ENCODE data around the gene MARS1. TPM values are rescaled to one million over a fixed set of nuclear protein-coding genes. Genes with fewer than 3 reads are reported as not detected.
"Not testable (repeated sequence)": the region's sequence is repeated elsewhere in the genome, so short reads cannot be mapped to it uniquely, and the experiment has no call there.

MARS1 gene
- total RNA-seq, 4 donors from 2014 or later = 29.1 to 160 (median 76.8) TPM

DNA sequence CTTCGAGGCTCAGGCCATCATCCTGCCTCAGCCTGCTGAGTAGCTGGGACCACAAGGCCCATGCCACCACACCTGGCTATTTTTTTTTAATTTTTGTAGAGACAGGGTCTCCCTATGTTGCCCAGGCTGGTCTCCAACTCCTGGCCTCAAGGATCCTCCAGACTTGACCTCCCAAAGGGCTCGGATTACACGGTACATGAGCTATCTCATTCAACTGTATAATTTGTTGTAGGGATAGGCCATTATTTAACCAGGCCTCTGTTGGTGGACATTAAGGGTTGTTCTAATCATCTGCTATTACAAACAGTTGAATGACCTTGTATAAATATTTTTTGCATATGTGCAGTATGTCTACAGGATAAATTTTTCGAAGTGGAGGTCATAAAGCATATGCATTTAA lies 71.0 kb downstream of the MARS1 start:
- H3K4me3 ChIP-seq = no peak overlapping the region
- TF ChIP-seq, protein P1, sequence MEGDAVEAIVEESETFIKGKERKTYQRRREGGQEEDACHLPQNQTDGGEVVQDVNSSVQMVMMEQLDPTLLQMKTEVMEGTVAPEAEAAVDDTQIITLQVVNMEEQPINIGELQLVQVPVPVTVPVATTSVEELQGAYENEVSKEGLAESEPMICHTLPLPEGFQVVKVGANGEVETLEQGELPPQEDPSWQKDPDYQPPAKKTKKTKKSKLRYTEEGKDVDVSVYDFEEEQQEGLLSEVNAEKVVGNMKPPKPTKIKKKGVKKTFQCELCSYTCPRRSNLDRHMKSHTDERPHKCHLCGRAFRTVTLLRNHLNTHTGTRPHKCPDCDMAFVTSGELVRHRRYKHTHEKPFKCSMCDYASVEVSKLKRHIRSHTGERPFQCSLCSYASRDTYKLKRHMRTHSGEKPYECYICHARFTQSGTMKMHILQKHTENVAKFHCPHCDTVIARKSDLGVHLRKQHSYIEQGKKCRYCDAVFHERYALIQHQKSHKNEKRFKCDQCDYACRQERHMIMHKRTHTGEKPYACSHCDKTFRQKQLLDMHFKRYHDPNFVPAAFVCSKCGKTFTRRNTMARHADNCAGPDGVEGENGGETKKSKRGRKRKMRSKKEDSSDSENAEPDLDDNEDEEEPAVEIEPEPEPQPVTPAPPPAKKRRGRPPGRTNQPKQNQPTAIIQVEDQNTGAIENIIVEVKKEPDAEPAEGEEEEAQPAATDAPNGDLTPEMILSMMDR (IDR thresholded peaks at IDR 0.05) = no peak
- TF ChIP-seq POLR2A (IDR thresholded peaks at IDR 0.05) = no peak
- intact Hi-C loops (cut with DNase I; ENCODE audit: low total_unique reads) = no loop called here

DNA sequence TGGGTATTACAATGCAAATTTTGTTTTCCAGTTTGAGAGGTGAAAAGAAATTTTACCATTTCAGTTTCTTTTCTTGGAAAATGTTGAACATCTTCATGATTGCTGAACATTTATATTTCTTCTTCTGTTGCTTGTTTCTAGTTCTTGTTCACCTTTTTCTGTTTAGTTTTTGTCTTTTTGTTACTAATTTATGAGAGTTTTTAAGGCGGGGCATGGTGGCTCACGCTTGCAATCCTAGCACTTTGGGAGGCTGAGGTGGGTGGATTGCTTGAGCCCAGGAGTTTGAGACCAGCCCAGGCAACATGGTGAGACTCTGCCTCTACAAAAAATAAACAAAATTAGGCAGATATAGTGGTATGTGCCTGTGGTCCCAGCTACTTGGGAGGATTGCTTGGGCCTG lies 72.6 kb downstream of the MARS1 start:
- Histone ChIP-seq H3K27me3 (no peaks in the 10 kb centered on the region), H3K36me3 (no peaks in the 10 kb centered on the region), H3K9me3 (no peaks in the 10 kb centered on the region), H3K4me3 (no peak overlapping the region), H3K27ac (no peak overlapping the region), H3K4me1 (no peaks in the 10 kb centered on the region)
- no peak for DNase-seq
- intact Hi-C loops (cut with DNase I; ENCODE audit: low total_unique reads) = no loop called here
- TF ChIP-seq POLR2A (IDR thresholded peaks at IDR 0.05) = no peak
- TF ChIP-seq, protein P1 (IDR thresholded peaks at IDR 0.05) = no peak

More for the DNA sequence above, 71.0 kb downstream of the MARS1 start:
- no peaks in the 10 kb centered on the region for H3K36me3 ChIP-seq
- no peaks in the 10 kb centered on the region for H3K9me3 ChIP-seq
- no peak overlapping the region for H3K27ac ChIP-seq
- H3K4me1 ChIP-seq = no peaks in the 10 kb centered on the region
- DNase-seq = no peak
- no peaks in the 10 kb centered on the region for H3K27me3 ChIP-seq

DNA sequence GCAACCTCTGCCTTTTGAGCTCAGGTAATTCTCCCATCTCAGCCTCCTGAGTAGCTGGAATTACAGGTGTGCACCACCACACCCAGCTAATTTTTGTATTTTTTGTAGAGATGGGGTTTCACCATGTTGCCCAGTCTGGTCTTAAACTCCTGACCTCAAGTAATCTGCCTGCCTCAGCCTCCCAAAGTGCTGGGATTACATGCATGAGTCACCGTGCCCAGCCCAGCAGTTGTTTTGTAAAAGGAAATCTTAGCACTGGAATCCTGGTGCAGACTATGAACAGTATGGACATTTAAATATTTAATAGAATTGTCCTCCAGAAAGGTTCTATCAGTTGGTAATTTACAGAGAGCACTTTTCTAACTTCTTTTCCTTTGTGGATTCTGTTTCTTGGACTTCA lies 73.2 kb downstream of the MARS1 start:
- H3K27me3 ChIP-seq; DNase-seq; H3K27ac ChIP-seq; H3K4me1 ChIP-seq; H3K4me3 ChIP-seq; H3K36me3 ChIP-seq; intact Hi-C loops (cut with DNase I; ENCODE audit: low total_unique reads); H3K9me3 ChIP-seq: not testable (repeated sequence)

DNA sequence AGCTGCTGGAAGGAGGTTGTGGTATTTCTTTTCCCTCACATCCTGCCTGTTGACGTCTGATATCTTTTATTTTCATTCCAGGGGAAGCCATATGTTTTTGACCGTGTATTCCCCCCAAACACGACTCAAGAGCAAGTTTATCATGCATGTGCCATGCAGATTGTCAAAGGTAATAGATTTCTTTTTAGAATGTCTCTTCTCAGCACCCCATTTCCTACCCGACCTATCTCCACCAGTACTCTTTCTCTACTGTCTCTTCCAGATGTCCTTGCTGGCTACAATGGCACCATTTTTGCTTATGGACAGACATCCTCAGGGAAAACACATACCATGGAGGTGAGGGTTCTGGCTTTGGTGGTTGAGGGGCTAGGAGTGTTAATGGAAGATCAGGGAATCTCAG lies 75.5 kb downstream of the MARS1 start:
- Histone ChIP-seq H3K4me3 (no peak overlapping the region), H3K4me1 (no peaks in the 10 kb centered on the region)
- intact Hi-C loops (cut with DNase I; ENCODE audit: low total_unique reads) = no loop called here

DNA sequence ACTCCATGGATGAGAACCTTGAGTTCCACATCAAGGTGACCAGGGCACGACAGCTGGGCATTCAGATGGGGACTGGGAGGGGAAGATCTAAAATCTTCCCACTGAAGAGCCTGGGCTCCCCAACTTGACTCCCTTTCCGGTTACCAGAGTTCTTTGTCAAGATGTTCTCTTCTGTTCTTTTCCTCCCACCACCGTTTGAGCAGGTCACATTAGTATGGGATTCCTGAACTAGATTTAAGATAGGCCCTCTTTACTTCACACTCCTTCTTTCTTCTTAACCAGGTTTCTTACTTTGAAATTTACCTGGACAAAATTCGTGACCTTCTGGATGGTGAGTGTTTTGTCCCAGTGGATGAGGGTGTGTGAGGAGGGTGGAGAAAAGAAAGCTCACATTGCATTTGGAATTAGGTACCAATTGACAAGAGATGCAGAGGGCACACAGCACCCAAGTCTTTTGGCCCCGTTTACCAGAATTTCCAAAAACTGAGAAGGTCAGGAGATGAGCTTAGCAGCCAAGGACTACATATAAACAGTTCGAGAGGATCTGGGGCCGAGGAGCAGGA lies 76.4 kb downstream of the MARS1 start:
- TF ChIP-seq, protein P1 (IDR thresholded peaks at IDR 0.05) = no peak
- no peak for TF ChIP-seq POLR2A (IDR thresholded peaks at IDR 0.05)
- Histone ChIP-seq H3K4me3 (no peak overlapping the region), H3K4me1 (no peaks in the 10 kb centered on the region), H3K27ac (no peak overlapping the region), H3K9me3 (no peaks in the 10 kb centered on the region), H3K36me3 (no peaks in the 10 kb centered on the region), H3K27me3 (no peaks in the 10 kb centered on the region)
- intact Hi-C loops (cut with DNase I; ENCODE audit: low total_unique reads) = no loop called here
- no peak for DNase-seq

More for the DNA sequence above, 75.5 kb downstream of the MARS1 start:
- Histone ChIP-seq H3K27ac (no peak overlapping the region), H3K9me3 (no peaks in the 10 kb centered on the region), H3K27me3 (no peaks in the 10 kb centered on the region), H3K36me3 (no peaks in the 10 kb centered on the region)
- TF ChIP-seq, protein P1 (IDR thresholded peaks at IDR 0.05) = no peak
- TF ChIP-seq POLR2A (IDR thresholded peaks at IDR 0.05) = no peak
- no peak for DNase-seq

MicroRNAs within 50 kb of the gene (microRNA counts, 767-probe panel; counts per million panel counts)
- 0 counts per million in 2 donors for microRNA hsa-miR-616-3p

Small RNAs within 50 kb of the gene (microRNA-seq; reads per million reads assigned to microRNA genes)
- gene MIR616 (ENCODE audit: borderline microRNAs expressed, borderline replicate concordance) = not detected
- not detected for gene MIR6758 (ENCODE audit: borderline microRNAs expressed, borderline replicate concordance)

Small RNAs within 50 kb of the gene (small RNA-seq; reads per million reads assigned to genes)
- gene MIR616 = not detected

Other genes with a start within 250 kb of the MARS1 start
- gene STAC3, start 236.9 kb upstream of the MARS1 start, total RNA-seq = 1 to 10 TPM in 2 of 4 donors, not detected in 2; 1.0 to 2.8 TPM
- 10 to 100 TPM in 3 of 4 donors, 1 to 10 TPM in 1; 9.4 to 89.0 (median 34.2) TPM for gene R3HDM2, start 57.0 kb upstream of the MARS1 start, total RNA-seq
- gene INHBC, start 53.3 kb upstream of the MARS1 start, total RNA-seq = not detected
- not detected for gene INHBE, start 32.8 kb upstream of the MARS1 start, total RNA-seq
- gene GLI1, start 28.3 kb upstream of the MARS1 start, total RNA-seq = 1 to 10 TPM in 2 of 4 donors, not detected in 2; 6.1 to 6.6 TPM
- 1 to 10 TPM; 1.5 to 8.1 (median 3.3) TPM for gene ARHGAP9, start 8.2 kb upstream of the MARS1 start, total RNA-seq
- 10 to 100 TPM in 2 of 4 donors, 1 to 10 TPM in 2; 2.3 to 28.2 (median 9.8) TPM for gene DDIT3, start 32.4 kb downstream of the MARS1 start, total RNA-seq
- 100 to 1,000 TPM in 1 of 4 donors, 10 to 100 TPM in 3; 14.9 to 138 (median 17.1) TPM for gene MBD6, start 34.8 kb downstream of the MARS1 start, total RNA-seq
- 100 to 1,000 TPM; 117 to 175 (median 126) TPM for gene DCTN2, start 59.1 kb downstream of the MARS1 start, total RNA-seq
- gene KIF5A, start 62.0 kb downstream of the MARS1 start, total RNA-seq = 1 to 10 TPM in 3 of 4 donors, under 1 TPM in 1; 0.59 to 5.1 (median 1.9) TPM
- 10 to 100 TPM in 3 of 4 donors, 1 to 10 TPM in 1; 2.6 to 29.3 (median 18.8) TPM for gene PIP4K2C, start 103.1 kb downstream of the MARS1 start, total RNA-seq
- gene DTX3, start 116.8 kb downstream of the MARS1 start, total RNA-seq = 10 to 100 TPM; 17.6 to 82.5 (median 40.9) TPM
- 100 to 1,000 TPM in 1 of 4 donors, 10 to 100 TPM in 3; 52.9 to 205 (median 85.6) TPM for gene ARHGEF25, start 123.4 kb downstream of the MARS1 start, total RNA-seq
- gene B4GALNT1, start 145.1 kb downstream of the MARS1 start, total RNA-seq = 10 to 100 TPM in 1 of 4 donors, 1 to 10 TPM in 3; 2.9 to 14.1 (median 3.9) TPM
- 100 to 1,000 TPM; 189 to 339 (median 252) TPM for gene OS9, start 206.1 kb downstream of the MARS1 start, total RNA-seq

Data from uterus (tissue), 4 donors.